HEK293 (cell line): Measurements from ENCODE around the gene ALKAL2.

ENCODE experiments used
- CTCF ChIA-PET: fragments of 350-600 bp; formaldehyde crosslinking; extraction: SDS; loops from one replicate; lab custom pipeline; 2021; ENCODE audit warnings: antibody characterized with exemption; lab: Yijun Ruan, JAX
- POLR2A ChIA-PET: fragments of 300-600 bp; formaldehyde crosslinking; extraction: SDS; loops from one replicate; lab custom pipeline; 2020; ENCODE audit warnings: antibody characterized with exemption, inconsistent platforms; lab: Yijun Ruan, JAX
- H3K27ac ChIP-seq: fragments of 200-500 bp; sonication (Bioruptor generic); 2 replicates; pipeline ENCODE4 v1.5.1; 2014; ENCODE audit warnings: low read depth, low read length, control low read depth, inconsistent platforms; ENCODE audit errors: extremely low read depth
- H3K36me3 ChIP-seq, 2 experiments: fragments of 200-500 bp in 1 of 2; sonication (Bioruptor generic) in 1 of 2; 1 replicate in 1 of 2; 2 replicates in 1 of 2; pipeline ENCODE4 v1.5.1; 2014 to 2017; ENCODE audit warnings: inconsistent platforms in 2 of 2, low read length in 2 of 2; ENCODE audit not compliant: control insufficient read depth in 2 of 2, insufficient read depth in 1 of 2
- H3K4me1 ChIP-seq: fragments of 200-500 bp; sonication (Bioruptor generic); 2 replicates; pipeline ENCODE4 v1.5.1; 2014; ENCODE audit warnings: mild to moderate bottlenecking, low read length, inconsistent platforms; ENCODE audit not compliant: control insufficient read depth, insufficient read depth
- H3K4me3 ChIP-seq: 2 replicates; pipeline ENCODE4 v1.5.1; 2011; ENCODE audit warnings: low read depth, mild to moderate bottlenecking, control low read depth, low read length, moderate library complexity
- H3K9me3 ChIP-seq: fragments of 200-500 bp; sonication (Bioruptor generic); 2 replicates; pipeline ENCODE4 v1.5.1; 2014; ENCODE audit warnings: low read depth, low read length, inconsistent platforms; ENCODE audit not compliant: control insufficient read depth, insufficient read depth
- AEBP2 ChIP-seq: fragments of 450-650 bp; formaldehyde crosslinking; IDR thresholded peaks from 2 replicates; pipeline ENCODE4 v1.5.1; 2016; ENCODE audit warnings: missing biosample characterization, missing genetic modification characterization, borderline replicate concordance
- BCL11B ChIP-seq: fragments of 450-650 bp; formaldehyde crosslinking; IDR thresholded peaks from 2 replicates; pipeline ENCODE4 v1.5.1; 2016; ENCODE audit warnings: low read depth, missing biosample characterization, missing genetic modification characterization
- EGR2 ChIP-seq: fragments of 450-650 bp; formaldehyde crosslinking; IDR thresholded peaks from 2 replicates; pipeline ENCODE4 v1.5.1; 2016; ENCODE audit warnings: low read depth, missing biosample characterization, missing genetic modification characterization
- KLF1 ChIP-seq: fragments of 450-650 bp; formaldehyde crosslinking; IDR thresholded peaks from 2 replicates; pipeline ENCODE4 v1.5.1; 2016; ENCODE audit warnings: missing biosample characterization, missing genetic modification characterization
- OSR2 ChIP-seq: fragments of 450-650 bp; formaldehyde crosslinking; IDR thresholded peaks from 2 replicates; pipeline ENCODE4 v1.5.1; 2016; ENCODE audit warnings: missing biosample characterization, missing genetic modification characterization
- PRDM4 ChIP-seq: fragments of 450-650 bp; formaldehyde crosslinking; IDR thresholded peaks from 2 replicates; pipeline ENCODE4 v1.5.1; 2017; ENCODE audit warnings: missing biosample characterization, missing genetic modification characterization
- SP2 ChIP-seq: fragments of 450-650 bp; formaldehyde crosslinking; IDR thresholded peaks from 2 replicates; pipeline ENCODE4 v1.5.1; 2016; ENCODE audit warnings: missing biosample characterization, missing genetic modification characterization
- ZBTB21 ChIP-seq: fragments of 450-650 bp; formaldehyde crosslinking; IDR thresholded peaks from 2 replicates; pipeline ENCODE4 v1.5.1; 2017; ENCODE audit warnings: missing biosample characterization, missing genetic modification characterization
- ZBTB48 ChIP-seq: fragments of 450-650 bp; formaldehyde crosslinking; IDR thresholded peaks from 2 replicates; pipeline ENCODE4 v1.5.1; 2016; ENCODE audit warnings: missing biosample characterization, missing genetic modification characterization
- ZFP69B ChIP-seq: fragments of 450-650 bp; formaldehyde crosslinking; IDR thresholded peaks from 2 replicates; pipeline ENCODE4 v1.5.1; 2016; ENCODE audit warnings: missing biosample characterization, missing genetic modification characterization
- ZNF146 ChIP-seq: fragments of 450-650 bp; formaldehyde crosslinking; IDR thresholded peaks from 2 replicates; pipeline ENCODE4 v1.5.1; 2016; ENCODE audit warnings: missing biosample characterization, missing genetic modification characterization
- ZNF18 ChIP-seq: fragments of 450-650 bp; formaldehyde crosslinking; IDR thresholded peaks from 2 replicates; pipeline ENCODE4 v1.5.1; 2016; ENCODE audit warnings: missing biosample characterization, missing genetic modification characterization
- ZNF2 ChIP-seq: fragments of 450-650 bp; formaldehyde crosslinking; IDR thresholded peaks from 2 replicates; pipeline ENCODE4 v1.5.1; 2016; ENCODE audit warnings: missing biosample characterization, missing genetic modification characterization
- ZNF202 ChIP-seq: fragments of 450-650 bp; formaldehyde crosslinking; IDR thresholded peaks from 2 replicates; pipeline ENCODE4 v1.5.1; 2016; ENCODE audit warnings: missing biosample characterization, missing genetic modification characterization, borderline replicate concordance
- ZNF223 ChIP-seq: fragments of 450-650 bp; formaldehyde crosslinking; IDR thresholded peaks from 2 replicates; pipeline ENCODE4 v1.5.1; 2016; ENCODE audit warnings: missing biosample characterization, missing genetic modification characterization
- ZNF292 ChIP-seq: fragments of 450-650 bp; formaldehyde crosslinking; IDR thresholded peaks from 2 replicates; pipeline ENCODE4 v1.5.1; 2016; ENCODE audit warnings: low read depth, missing biosample characterization, missing genetic modification characterization, borderline replicate concordance
- ZNF366 ChIP-seq: fragments of 450-650 bp; formaldehyde crosslinking; conservative IDR thresholded peaks from 2 replicates; pipeline ENCODE4 v1.5.1; 2016; ENCODE audit warnings: missing biosample characterization, missing genetic modification characterization
- ZNF449 ChIP-seq: fragments of 450-650 bp; formaldehyde crosslinking; IDR thresholded peaks from 2 replicates; pipeline ENCODE4 v1.5.1; 2017; ENCODE audit warnings: missing biosample characterization, mild to moderate bottlenecking, missing genetic modification characterization, moderate library complexity
- ZNF513 ChIP-seq: fragments of 450-650 bp; IDR thresholded peaks from 2 replicates; pipeline ENCODE4 v1.5.1; 2018; ENCODE audit warnings: missing biosample characterization, missing genetic modification characterization
- ZNF514 ChIP-seq: fragments of 450-650 bp; formaldehyde crosslinking; IDR thresholded peaks from 2 replicates; pipeline ENCODE4 v1.5.1; 2016; ENCODE audit warnings: missing biosample characterization, missing genetic modification characterization
- ZNF544 ChIP-seq: fragments of 450-650 bp; formaldehyde crosslinking; IDR thresholded peaks from 2 replicates; pipeline ENCODE4 v1.5.0; 2017; ENCODE audit warnings: missing biosample characterization, missing genetic modification characterization
- ZNF629 ChIP-seq: fragments of 450-650 bp; formaldehyde crosslinking; IDR thresholded peaks from 2 replicates; pipeline ENCODE4 v1.5.1; 2017; ENCODE audit warnings: missing biosample characterization, missing genetic modification characterization
- ZNF639 ChIP-seq: fragments of 450-650 bp; formaldehyde crosslinking; IDR thresholded peaks from 2 replicates; pipeline ENCODE4 v1.5.1; 2016; ENCODE audit warnings: missing biosample characterization, missing genetic modification characterization
- ZNF701 ChIP-seq: fragments of 450-650 bp; formaldehyde crosslinking; IDR thresholded peaks from 2 replicates; pipeline ENCODE4 v1.5.1; 2016; ENCODE audit warnings: missing biosample characterization, missing genetic modification characterization
- ZNF707 ChIP-seq: fragments of 450-650 bp; formaldehyde crosslinking; IDR thresholded peaks from 2 replicates; pipeline ENCODE4 v1.5.1; 2016; ENCODE audit warnings: missing biosample characterization, missing genetic modification characterization
- ZNF777 ChIP-seq: fragments of 450-650 bp; formaldehyde crosslinking; IDR thresholded peaks from 2 replicates; pipeline ENCODE4 v1.5.1; 2017; ENCODE audit warnings: missing biosample characterization, missing genetic modification characterization, borderline replicate concordance
- ZNF785 ChIP-seq: fragments of 450-650 bp; formaldehyde crosslinking; IDR thresholded peaks from 2 replicates; pipeline ENCODE4 v1.5.1; 2016; ENCODE audit warnings: missing biosample characterization, missing genetic modification characterization
- ZSCAN23 ChIP-seq: fragments of 450-650 bp; formaldehyde crosslinking; IDR thresholded peaks from 2 replicates; pipeline ENCODE4 v1.5.1; 2016; ENCODE audit warnings: missing biosample characterization, missing genetic modification characterization

ALKAL2 gene

GRCh38 chr2:274503-274902 is 13.4 kb downstream of the ALKAL2 start:
- Histone ChIP-seq H3K27ac (no peak overlapping the region), H3K9me3 (no peaks in the 10 kb centered on the region), H3K4me1 (no peaks in the 10 kb centered on the region)
- no peak for TF ChIP-seq ZNF629 (tag by site-specific recombination)
- TF ChIP-seq ZNF544 (tag by site-specific recombination) = no peak
- no peak for TF ChIP-seq OSR2
- no peak for TF ChIP-seq ZBTB48 (tag by site-specific recombination)
- TF ChIP-seq ZNF514 (tag by site-specific recombination) = no peak
- no peak for TF ChIP-seq SP2
- no peak for TF ChIP-seq BCL11B (tag by site-specific recombination)
- no peak for TF ChIP-seq ZFP69B (tag by site-specific recombination)
- no peak for TF ChIP-seq PRDM4 (tag by site-specific recombination)
- no peak for TF ChIP-seq ZNF18 (tag by site-specific recombination)
- no peak for TF ChIP-seq ZNF777 (tag by site-specific recombination)
- TF ChIP-seq ZSCAN23 (tag by site-specific recombination) = no peak
- TF ChIP-seq ZNF701 = no peak
- TF ChIP-seq ZNF707 (tag by site-specific recombination) = no peak
- TF ChIP-seq ZNF223 (tag by site-specific recombination) = no peak
- TF ChIP-seq ZNF449 (tag by site-specific recombination) = no peak
- no peak for TF ChIP-seq AEBP2 (tag by site-specific recombination)
- TF ChIP-seq ZBTB21 (tag by site-specific recombination) = no peak
- TF ChIP-seq EGR2 (tag by site-specific recombination) = no peak
- TF ChIP-seq, all 188 proteins: peak for 0
- CTCF ChIA-PET = interaction anchor here (0.6 to 1.3 kb wide), 2 partner anchors 10 to 103 kb away, joined by 3 to 5 read pairs; no protein-coding TSS in a partner anchor
- POLR2A ChIA-PET = interaction anchor here (0.6 kb wide), 1 partner anchor 31 kb away, joined by 3 read pairs; no protein-coding TSS in a partner anchor
- Histone ChIP-seq H3K4me3 (no peak overlapping the region), H3K36me3 (peaks cover 11 to 90% of the 10 kb centered on the region in 2 experiments)

GRCh38 chr2:273333-273732 is 14.6 kb downstream of the ALKAL2 start:
- POLR2A ChIA-PET = no interaction called here
- CTCF ChIA-PET = interaction anchor here (0.6 to 1.0 kb wide), 2 partner anchors 12 to 136 kb away, joined by 3 read pairs; no protein-coding TSS in a partner anchor
- no peaks in the 10 kb centered on the region for H3K4me1 ChIP-seq
- H3K27ac ChIP-seq = no peak overlapping the region
- no peaks in the 10 kb centered on the region for H3K9me3 ChIP-seq
- H3K36me3 ChIP-seq = peaks cover 11 to 81% of the 10 kb centered on the region in 2 experiments
- H3K4me3 ChIP-seq = no peak overlapping the region
- TF ChIP-seq ZNF513 = no peak
- TF ChIP-seq ZNF292 (tag by site-specific recombination) = no peak
- TF ChIP-seq ZNF202 (tag by site-specific recombination) = no peak
- TF ChIP-seq ZNF785 = no peak
- no peak for TF ChIP-seq KLF1 (tag by site-specific recombination)
- TF ChIP-seq ZNF639 (tag by site-specific recombination) = no peak
- TF ChIP-seq ZNF2 = no peak
- TF ChIP-seq ZNF146 (tag by site-specific recombination) = no peak
- TF ChIP-seq ZNF366 (tag by site-specific recombination) = no peak
